Measurements from ENCODE around the gene MAPK4. TPM values are rescaled to one million over a fixed set of nuclear protein-coding genes. Genes with fewer than 3 reads are reported as not detected.
"Not testable (repeated sequence)": the region's sequence is repeated elsewhere in the genome, so short reads cannot be mapped to it uniquely, and the experiment has no call there.

The MAPK4 gene
- total RNA-seq, 1 experiment from 2014 or later, result 0.21 TPM

- ChIA-PET CTCF (interaction anchor here (0.6 to 0.7 kb wide), 2 partner anchors 19 to 244 kb away, joined by 3 read pairs; no protein-coding TSS in a partner anchor), POLR2A (interaction anchor here (0.7 kb wide), 1 partner anchor 436 kb away, joined by 3 read pairs; no protein-coding TSS in a partner anchor)
- BruUV-seq (replicated peaks), result no TSS peak
- Mint-ChIP-seq H3K27me3 (ENCODE audit: insufficient read depth, unreplicated experiment) (peaks cover 11% of the 10 kb centered on the region), H3K4me3 (ENCODE audit: unreplicated experiment) (no peak overlapping the region), H3K4me1 (ENCODE audit: insufficient read depth, unreplicated experiment) (no peaks in the 10 kb centered on the region), H3K9me3 (ENCODE audit: unreplicated experiment) (no peaks in the 10 kb centered on the region), H3K27ac (ENCODE audit: low read depth, unreplicated experiment) (no peak overlapping the region), H3K36me3 (ENCODE audit: insufficient read depth, unreplicated experiment) (no peaks in the 10 kb centered on the region)
- DNase-seq (ENCODE audit: unreplicated experiment), result no peak
- intact Hi-C loops (cut with micrococcal nuclease), result no loop called here
- TF ChIP-seq CTCF (IDR thresholded peaks at IDR 0.05; ENCODE audit: unreplicated experiment), result no peak
Measured at GRCh38 chr18:50548160-50548559, 11.7 kb upstream of the MAPK4 start.

GRCh38 chr18:50551651-50552050 lies 8.2 kb upstream of the MAPK4 start:
- H3K27me3 Mint-ChIP-seq (ENCODE audit: insufficient read depth, unreplicated experiment), result peaks cover 46% of the 10 kb centered on the region
- H3K36me3 Mint-ChIP-seq (ENCODE audit: insufficient read depth, unreplicated experiment); H3K4me3 Mint-ChIP-seq (ENCODE audit: unreplicated experiment); BruUV-seq (replicated peaks); H3K27ac Mint-ChIP-seq (ENCODE audit: low read depth, unreplicated experiment); CTCF ChIA-PET; DNase-seq (ENCODE audit: unreplicated experiment); H3K4me1 Mint-ChIP-seq (ENCODE audit: insufficient read depth, unreplicated experiment); intact Hi-C loops (cut with micrococcal nuclease): not testable (repeated sequence)
- peaks cover 17% of the 10 kb centered on the region for H3K9me3 Mint-ChIP-seq (ENCODE audit: unreplicated experiment)
- POLR2A ChIA-PET, result interaction anchor here (0.8 kb wide), 1 partner anchor 12 kb away, joined by 3 read pairs; no protein-coding TSS in a partner anchor

- Mint-ChIP-seq H3K27ac (ENCODE audit: low read depth, unreplicated experiment) (no peak overlapping the region), H3K36me3 (ENCODE audit: insufficient read depth, unreplicated experiment) (no peaks in the 10 kb centered on the region), H3K4me3 (ENCODE audit: unreplicated experiment) (no peak overlapping the region), H3K9me3 (ENCODE audit: unreplicated experiment) (peaks cover 17% of the 10 kb centered on the region), H3K4me1 (ENCODE audit: insufficient read depth, unreplicated experiment) (no peaks in the 10 kb centered on the region), H3K27me3 (ENCODE audit: insufficient read depth, unreplicated experiment) (peaks cover 64% of the 10 kb centered on the region)
- DNase-seq (ENCODE audit: unreplicated experiment), result no peak
- ChIA-PET CTCF (no interaction called here), POLR2A (no interaction called here)
- intact Hi-C loops (cut with micrococcal nuclease), result no loop called here
- TF ChIP-seq CTCF (IDR thresholded peaks at IDR 0.05; ENCODE audit: unreplicated experiment), result no peak
- BruUV-seq (replicated peaks), result no TSS peak
Measured at GRCh38 chr18:50558157-50558556, 1.7 kb upstream of the MAPK4 start.

GRCh38 chr18:50558948-50559751 lies 737 bp upstream of the MAPK4 start:
- no TSS peak for BruUV-seq (replicated peaks)
- Mint-ChIP-seq H3K27ac (ENCODE audit: low read depth, unreplicated experiment) (no peak overlapping the region), H3K4me3 (ENCODE audit: unreplicated experiment) (no peak overlapping the region), H3K9me3 (ENCODE audit: unreplicated experiment) (peaks cover 17% of the 10 kb centered on the region), H3K36me3 (ENCODE audit: insufficient read depth, unreplicated experiment) (no peaks in the 10 kb centered on the region), H3K27me3 (ENCODE audit: insufficient read depth, unreplicated experiment) (peaks cover 64% of the 10 kb centered on the region), H3K4me1 (ENCODE audit: insufficient read depth, unreplicated experiment) (no peaks in the 10 kb centered on the region)
- ChIA-PET POLR2A (no interaction called here), CTCF (interaction anchor here (0.7 to 1.4 kb wide), 2 partner anchors 51 to 86 kb away, joined by 3 read pairs; no protein-coding TSS in a partner anchor)
- intact Hi-C loops (cut with micrococcal nuclease), result no loop called here
- no peak for DNase-seq (ENCODE audit: unreplicated experiment)
- TF ChIP-seq CTCF (IDR thresholded peaks at IDR 0.05; ENCODE audit: unreplicated experiment), result no peak
